Peyer's patch (tissue), 4 donors: Measurements from ENCODE around the gene PFDN6.

Experiments used
- POLR2A ChIP-seq, 2 donors: fragments of 450-650 bp; IDR thresholded peaks; one replicate each; pipeline ENCODE4 v1.5.1; 2017; ENCODE audit warnings: antibody characterized with exemption in 2 of 2, mild to moderate bottlenecking in 2 of 2, moderate library complexity in 2 of 2
- TF ChIP-seq, protein P1 (sequence below), 6 experiments: fragments of 450-650 bp in 4 of 6; fragments of 200-600 bp in 2 of 6; sonication (generic) in 1 of 6; IDR thresholded peaks; one replicate each; pipeline ENCODE4 v1.5.1; 2017 to 2019; ENCODE audit warnings: antibody characterized with exemption in 6 of 6, mild to moderate bottlenecking in 3 of 6, moderate library complexity in 1 of 6

DNA sequence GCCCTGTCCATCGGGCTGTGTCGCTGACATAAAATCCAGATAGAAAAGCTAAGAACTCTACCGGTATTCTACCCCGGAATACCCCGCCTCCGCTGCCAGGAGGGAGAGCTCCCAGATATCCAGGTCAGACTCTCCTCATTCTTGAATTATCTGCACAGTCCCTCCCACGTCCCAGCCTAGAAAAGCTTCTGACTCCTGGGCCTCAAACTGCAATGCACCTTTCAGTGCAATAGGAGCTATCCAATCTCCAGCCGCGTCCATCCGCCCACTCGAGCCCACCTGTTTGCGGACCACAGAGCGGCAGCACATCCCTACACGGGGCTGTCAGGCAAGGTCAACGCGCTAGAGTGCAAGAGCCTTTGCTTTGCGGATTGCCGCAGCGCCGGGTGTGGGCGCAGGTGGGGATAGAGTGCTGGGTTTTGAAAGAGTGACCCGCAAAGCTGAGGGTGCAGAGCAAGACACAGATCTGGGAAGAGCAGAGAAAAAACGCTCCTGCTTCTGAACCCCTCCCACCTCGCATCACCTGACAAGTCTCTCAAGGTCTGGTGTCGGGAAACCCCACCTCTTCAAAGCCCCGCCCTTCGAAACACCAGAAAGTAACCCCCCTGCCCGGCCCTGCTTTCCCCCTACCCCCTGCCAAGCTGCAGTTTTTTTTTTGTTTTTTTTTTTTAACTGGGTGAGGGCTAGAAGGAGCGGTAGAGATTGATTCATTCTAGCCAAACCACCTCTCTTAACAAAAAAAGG, 23.1 kb downstream of the PFDN6 start:
- no peak for TF ChIP-seq POLR2A (IDR thresholded peaks at IDR 0.05)
- TF ChIP-seq, protein P1, sequence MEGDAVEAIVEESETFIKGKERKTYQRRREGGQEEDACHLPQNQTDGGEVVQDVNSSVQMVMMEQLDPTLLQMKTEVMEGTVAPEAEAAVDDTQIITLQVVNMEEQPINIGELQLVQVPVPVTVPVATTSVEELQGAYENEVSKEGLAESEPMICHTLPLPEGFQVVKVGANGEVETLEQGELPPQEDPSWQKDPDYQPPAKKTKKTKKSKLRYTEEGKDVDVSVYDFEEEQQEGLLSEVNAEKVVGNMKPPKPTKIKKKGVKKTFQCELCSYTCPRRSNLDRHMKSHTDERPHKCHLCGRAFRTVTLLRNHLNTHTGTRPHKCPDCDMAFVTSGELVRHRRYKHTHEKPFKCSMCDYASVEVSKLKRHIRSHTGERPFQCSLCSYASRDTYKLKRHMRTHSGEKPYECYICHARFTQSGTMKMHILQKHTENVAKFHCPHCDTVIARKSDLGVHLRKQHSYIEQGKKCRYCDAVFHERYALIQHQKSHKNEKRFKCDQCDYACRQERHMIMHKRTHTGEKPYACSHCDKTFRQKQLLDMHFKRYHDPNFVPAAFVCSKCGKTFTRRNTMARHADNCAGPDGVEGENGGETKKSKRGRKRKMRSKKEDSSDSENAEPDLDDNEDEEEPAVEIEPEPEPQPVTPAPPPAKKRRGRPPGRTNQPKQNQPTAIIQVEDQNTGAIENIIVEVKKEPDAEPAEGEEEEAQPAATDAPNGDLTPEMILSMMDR (IDR thresholded peaks at IDR 0.05), result no peak
